ENCODE data around the gene HSPA12A.

Gene HSPA12A

GRCh38 chr10:116665541-116666125, 76.7 kb downstream of the HSPA12A start:
- DNase-seq = no peak

- DNase-seq = no peak
These were observed 77.7 kb downstream of the HSPA12A start for GRCh38 chr10:116664631-116665030.

GRCh38 chr10:116663342-116663741, 79.0 kb downstream of the HSPA12A start:
- DNase-seq = no peak

- no peak for DNase-seq
These were observed 81.5 kb downstream of the HSPA12A start for GRCh38 chr10:116660860-116661259.

- DNase-seq = no peak
These were observed 83.2 kb downstream of the HSPA12A start for GRCh38 chr10:116659049-116659670.

GRCh38 chr10:116657863-116658551, 84.4 kb downstream of the HSPA12A start:
- no peak for DNase-seq

- DNase-seq = no peak
These were observed 86.3 kb downstream of the HSPA12A start for GRCh38 chr10:116656044-116656443.

GRCh38 chr10:116655568-116655967, 86.8 kb downstream of the HSPA12A start:
- no peak for DNase-seq

GRCh38 chr10:116654816-116655215, 87.5 kb downstream of the HSPA12A start:
- DNase-seq = no peak

GRCh38 chr10:116653885-116654284, 88.5 kb downstream of the HSPA12A start:
- no peak for DNase-seq

GRCh38 chr10:116648903-116649302, 93.5 kb downstream of the HSPA12A start:
- DNase-seq = no peak

GRCh38 chr10:116646502-116646901, 95.9 kb downstream of the HSPA12A start:
- no peak for DNase-seq

GRCh38 chr10:116637830-116638229, 104.5 kb downstream of the HSPA12A start:
- no peak for DNase-seq

- DNase-seq = no peak
These were observed 105.4 kb downstream of the HSPA12A start for GRCh38 chr10:116636976-116637375.

GRCh38 chr10:116636385-116636784, 106.0 kb downstream of the HSPA12A start:
- DNase-seq = no peak

- no peak for DNase-seq
These were observed 108.0 kb downstream of the HSPA12A start for GRCh38 chr10:116634126-116634975.

- no peak for DNase-seq
These were observed 109.2 kb downstream of the HSPA12A start for GRCh38 chr10:116633216-116633600.

GRCh38 chr10:116632596-116633215, 109.7 kb downstream of the HSPA12A start:
- no peak for DNase-seq

GRCh38 chr10:116631871-116632295, 110.5 kb downstream of the HSPA12A start:
- no peak for DNase-seq

GRCh38 chr10:116630020-116630419, 112.3 kb downstream of the HSPA12A start:
- DNase-seq = no peak

- no peak for DNase-seq
These were observed 113.0 kb downstream of the HSPA12A start for GRCh38 chr10:116629340-116629739.

- no peak for DNase-seq
These were observed 114.9 kb downstream of the HSPA12A start for GRCh38 chr10:116627386-116627933.

GRCh38 chr10:116626815-116627214, 115.6 kb downstream of the HSPA12A start:
- DNase-seq = no peak

Data from stimulated activated CD4-positive, alpha-beta T cell treated with anti-CD3 and anti-CD28 coated beads, Interleukin-1b, Interleukin-23, amount 100 ng/mL, for 48 hours (primary cell).